Large intestine (tissue), 3 donors: ENCODE measurements around the gene SLC2A3. TPM values are rescaled to one million over a fixed set of nuclear protein-coding genes. Genes with fewer than 3 reads are reported as not detected.
"Not testable (repeated sequence)": the region's sequence is repeated elsewhere in the genome, so short reads cannot be mapped to it uniquely, and the experiment has no call there.

Experiments
- DNase-seq, 2 donors: peaks; one replicate each; pipeline versions ENCODE4 v3.0.0 to v3.0.0-alpha.2; 2013
- H3K27ac ChIP-seq: one replicate; pipeline ENCODE4 v1.5.1; 2013; ENCODE audit warnings: low read length
- H3K27me3 ChIP-seq: 2 replicates; pipeline ENCODE4 v1.6.1; 2013; ENCODE audit warnings: low read length; ENCODE audit not compliant: control insufficient read depth, insufficient read depth
- H3K36me3 ChIP-seq: 2 replicates; pipeline ENCODE4 v1.6.1; 2013; ENCODE audit warnings: low read length; ENCODE audit not compliant: control insufficient read depth, insufficient read depth
- H3K4me1 ChIP-seq: one replicate; pipeline ENCODE4 v1.6.1; 2013; ENCODE audit warnings: low read length; ENCODE audit not compliant: control insufficient read depth, insufficient read depth
- H3K4me3 ChIP-seq: one replicate; pipeline ENCODE4 v1.5.1; 2013; ENCODE audit warnings: low read length
- H3K9me3 ChIP-seq: one replicate; pipeline ENCODE4 v1.6.1; 2013; ENCODE audit warnings: mild to moderate bottlenecking, low read depth, low read length, moderate library complexity; ENCODE audit not compliant: control insufficient read depth
- WGBS: methylation state at CpG from one replicate; pipeline ENCODE4 v1.1.5; 2013; ENCODE audit warnings: low lambda C conversion rate; ENCODE audit not compliant: insufficient coverage; 5-methylcytosine and 5-hydroxymethylcytosine counted together
- polyA plus RNA-seq: library from polyadenylated mRNA; unstranded; fragments of 120-200 nt; gene quantifications from one replicate; pipeline ENCODE4 v1.2.1, GENCODE V29; 2013

SLC2A3 gene
- polyA plus RNA-seq, 1 donor, result 26.7 TPM

GRCh38 chr12:7972269-7972668 lies 36.3 kb upstream of the SLC2A3 start:
- no CpG with 5 or more reads among the region's 9 CpGs for WGBS
- H3K4me1 ChIP-seq, H3K4me3 ChIP-seq, H3K27ac ChIP-seq, H3K9me3 ChIP-seq, H3K36me3 ChIP-seq, DNase-seq: not testable (repeated sequence)
- H3K27me3 ChIP-seq, result peaks cover 21% of the 10 kb centered on the region

GRCh38 chr12:7971765-7972164 lies 35.8 kb upstream of the SLC2A3 start:
- not testable (repeated sequence) for H3K36me3 ChIP-seq, DNase-seq, H3K4me3 ChIP-seq, H3K4me1 ChIP-seq, H3K9me3 ChIP-seq
- WGBS, result no CpG with 5 or more reads among the region's 7 CpGs
- Histone ChIP-seq H3K27me3 (peaks cover 21% of the 10 kb centered on the region), H3K27ac (peak overlapping the region; percentile 85)

- Histone ChIP-seq H3K4me1 (peaks cover 5% of the 10 kb centered on the region), H3K27ac (peak overlapping the region; percentile 85), H3K9me3 (no peaks in the 10 kb centered on the region), H3K4me3 (peak overlapping the region; percentile 41), H3K27me3 (peaks cover 21% of the 10 kb centered on the region), H3K36me3 (no peaks in the 10 kb centered on the region)
- 0% methylated on average over 1 of the region's 49 CpGs for WGBS
- DNase-seq, result peak; percentile 77 to 82
These were observed 34.7 kb upstream of the SLC2A3 start for GRCh38 chr12:7970475-7971252.

- Histone ChIP-seq H3K9me3 (no peaks in the 10 kb centered on the region), H3K36me3 (no peaks in the 10 kb centered on the region), H3K27ac (no peak overlapping the region), H3K4me3 (no peak overlapping the region), H3K4me1 (peaks cover 5% of the 10 kb centered on the region), H3K27me3 (peaks cover 21% of the 10 kb centered on the region)
- WGBS, result no CpG with 5 or more reads among the region's 14 CpGs
- no peak for DNase-seq
These were observed 30.6 kb upstream of the SLC2A3 start for GRCh38 chr12:7966563-7966962.

- WGBS, result 80% methylated on average over 1 of the region's 9 CpGs
- not testable (repeated sequence) for H3K4me3 ChIP-seq, H3K4me1 ChIP-seq, H3K9me3 ChIP-seq, H3K27me3 ChIP-seq, H3K27ac ChIP-seq, H3K36me3 ChIP-seq, DNase-seq
These were observed 28.7 kb upstream of the SLC2A3 start for GRCh38 chr12:7964669-7965068.

- Histone ChIP-seq H3K4me3 (no peak overlapping the region), H3K9me3 (no peaks in the 10 kb centered on the region), H3K27me3 (no peaks in the 10 kb centered on the region), H3K27ac (peak overlapping the region; percentile 29), H3K36me3 (no peaks in the 10 kb centered on the region), H3K4me1 (no peaks in the 10 kb centered on the region)
- no peak for DNase-seq
- 100% methylated on average over 3 of the region's 12 CpGs for WGBS
These were observed 25.6 kb upstream of the SLC2A3 start for GRCh38 chr12:7961395-7962178.

- Histone ChIP-seq H3K4me1 (no peaks in the 10 kb centered on the region), H3K36me3 (no peaks in the 10 kb centered on the region), H3K4me3 (no peak overlapping the region), H3K27me3 (no peaks in the 10 kb centered on the region), H3K9me3 (no peaks in the 10 kb centered on the region), H3K27ac (no peak overlapping the region)
- WGBS, result no CpG with 5 or more reads among the region's 3 CpGs
- no peak for DNase-seq
These were observed 23.7 kb upstream of the SLC2A3 start for GRCh38 chr12:7959701-7960121.

GRCh38 chr12:7959278-7959677 lies 23.3 kb upstream of the SLC2A3 start:
- Histone ChIP-seq H3K9me3 (no peaks in the 10 kb centered on the region), H3K36me3 (no peaks in the 10 kb centered on the region), H3K27me3 (no peaks in the 10 kb centered on the region), H3K4me3 (no peak overlapping the region), H3K27ac (no peak overlapping the region), H3K4me1 (no peaks in the 10 kb centered on the region)
- DNase-seq, result no peak
- no CpG with 5 or more reads among the region's 1 CpG for WGBS

GRCh38 chr12:7954877-7955276 lies 18.9 kb upstream of the SLC2A3 start:
- not testable (repeated sequence) for H3K4me3 ChIP-seq, H3K27ac ChIP-seq, H3K9me3 ChIP-seq, H3K36me3 ChIP-seq, DNase-seq, H3K27me3 ChIP-seq, H3K4me1 ChIP-seq
- no CpG with 5 or more reads among the region's 19 CpGs for WGBS

GRCh38 chr12:7954418-7954817 lies 18.4 kb upstream of the SLC2A3 start:
- H3K36me3 ChIP-seq, H3K9me3 ChIP-seq: not testable (repeated sequence)
- WGBS, result no CpG with 5 or more reads among the region's 10 CpGs

More at GRCh38 chr12:7954418-7954817, 18.4 kb upstream of the SLC2A3 start:
- not testable (repeated sequence) for H3K27ac ChIP-seq, H3K27me3 ChIP-seq, H3K4me3 ChIP-seq, DNase-seq, H3K4me1 ChIP-seq
